DND-41 (cell line): ENCODE results near the gene LRRN2.

ENCODE experiments used
- CTCF ChIP-seq: IDR thresholded peaks from 2 replicates; pipeline ENCODE4 v1.5.1; 2012; ENCODE audit warnings: borderline replicate concordance, low read length, moderate library complexity, mild to moderate bottlenecking; ENCODE audit not compliant: poor library complexity, severe bottlenecking; ENCODE audit errors: extremely low read depth
- EZH2 ChIP-seq: IDR thresholded peaks from 3 replicates; pipeline ENCODE4 v1.6.1; 2012; ENCODE audit warnings: borderline replicate concordance, low read depth, mild to moderate bottlenecking, moderate library complexity, low read length, inconsistent platforms; ENCODE audit not compliant: severe bottlenecking

- no peak for TF ChIP-seq CTCF
- TF ChIP-seq EZH2, result no peak
Measured at GRCh38 chr1:204696606-204697005, 11.1 kb upstream of the LRRN2 start.
